Activated T-helper 2 cell treated with anti-CD3 and anti-CD28 coated beads, Interferon-gamma antibody, Interleukin-2, Interleukin-4, amounts not matched to agents 10 μg/mL and 5 μg/mL and 100 μg/mL, durations not matched to agents 14 hours and 24 hours and 36 hours (primary cell): ENCODE data around the gene KIAA0753. TPM values are rescaled to one million over a fixed set of nuclear protein-coding genes. Genes with fewer than 3 reads are reported as not detected.
"Not testable (repeated sequence)": the region's sequence is repeated elsewhere in the genome, so short reads cannot be mapped to it uniquely, and the experiment has no call there.

Source experiments
- DNase-seq: peaks from one replicate; pipeline ENCODE4 v3.0.0; 2021; ENCODE audit warnings: low spot score
- H3K27ac Mint-ChIP-seq: one replicate; pipeline ENCODE4 v1.8.0; 2021; ENCODE audit warnings: mixed read lengths
- H3K27me3 Mint-ChIP-seq: one replicate; pipeline ENCODE4 v1.8.0; 2021; ENCODE audit warnings: low read depth, mixed read lengths
- H3K36me3 Mint-ChIP-seq: one replicate; pipeline ENCODE4 v1.8.0; 2021; ENCODE audit warnings: low read depth, mixed read lengths
- H3K4me1 Mint-ChIP-seq: one replicate; pipeline ENCODE4 v1.8.0; 2021; ENCODE audit warnings: low read depth, mixed read lengths
- H3K4me3 Mint-ChIP-seq: one replicate; pipeline ENCODE4 v1.8.0; 2021; ENCODE audit warnings: low read depth, mild to moderate bottlenecking, moderate library complexity, mixed read lengths
- H3K9me3 Mint-ChIP-seq: one replicate; pipeline ENCODE4 v1.8.0; 2021; ENCODE audit warnings: mixed read lengths
- intact Hi-C: fragments of 100-400 bp; cut with micrococcal nuclease; formaldehyde crosslinking; loops from one replicate; pipeline ENCODE4 v1.15.1; 2023
- total RNA-seq: library from RNA; stranded (reverse); gene quantifications from 2 replicates; pipeline ENCODE4 v1.2.3, GENCODE V29; 2022

KIAA0753 gene
- total RNA-seq, 1 donor from 2014 or later: 24.7 TPM

DNA sequence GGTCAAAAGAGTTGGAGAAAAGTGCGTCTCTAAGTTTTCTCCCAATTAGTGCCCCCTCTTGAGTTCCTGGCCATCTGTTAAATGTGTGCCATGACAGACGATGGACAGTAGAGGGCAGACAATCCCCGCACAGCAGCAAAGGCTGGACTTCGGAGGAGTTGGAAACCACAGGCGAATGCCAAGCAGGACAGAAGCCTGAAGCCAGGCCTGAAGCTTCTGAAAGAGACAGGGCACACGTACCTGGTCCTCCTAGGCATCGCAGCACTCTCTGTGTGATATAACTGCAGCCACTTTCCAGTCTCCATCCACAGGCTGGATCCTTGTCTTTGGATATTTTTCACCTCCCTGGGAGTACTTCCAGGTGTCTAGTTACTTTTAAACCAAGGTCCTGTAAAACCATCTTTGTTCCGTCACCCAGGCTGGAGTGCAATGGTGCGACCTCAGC, 25.6 kb upstream of the KIAA0753 start:
- Mint-ChIP-seq H3K9me3 (no peaks in the 10 kb centered on the region), H3K36me3 (no peaks in the 10 kb centered on the region), H3K27ac (no peak overlapping the region), H3K4me3 (no peak overlapping the region), H3K4me1 (peaks cover 14% of the 10 kb centered on the region), H3K27me3 (peaks cover 24% of the 10 kb centered on the region)
- intact Hi-C loops: loop anchor here (5.0 to 10.0 kb wide), 2 partner anchors 176 to 229 kb away; no protein-coding TSS in a partner anchor
- no peak for DNase-seq

DNA sequence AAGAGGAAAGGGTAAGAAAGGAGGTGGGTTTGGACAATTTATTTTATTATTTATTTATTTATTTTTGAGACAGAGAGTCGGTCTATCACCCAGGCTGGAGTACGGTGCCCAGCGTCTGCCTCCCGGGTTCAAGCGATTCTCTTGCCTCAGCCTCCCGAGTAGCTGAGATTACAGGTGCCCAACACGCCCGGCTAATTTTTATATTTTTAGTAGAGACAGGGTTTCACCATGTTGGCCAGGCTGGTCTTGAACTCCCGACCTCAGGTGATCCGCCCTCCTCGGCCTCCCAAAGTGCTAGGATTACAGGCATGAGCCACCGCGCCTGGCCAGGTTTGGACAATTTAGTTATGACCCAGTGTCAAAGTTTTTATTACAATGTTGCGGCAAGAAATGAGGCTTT, 22.7 kb upstream of the KIAA0753 start:
- not testable (repeated sequence) for H3K9me3 Mint-ChIP-seq, H3K36me3 Mint-ChIP-seq, H3K27ac Mint-ChIP-seq, DNase-seq, H3K4me3 Mint-ChIP-seq
- peaks cover 34% of the 10 kb centered on the region for H3K27me3 Mint-ChIP-seq
- H3K4me1 Mint-ChIP-seq: peaks cover 27% of the 10 kb centered on the region
- intact Hi-C loops: loop anchor here (5.0 to 10.0 kb wide), 2 partner anchors 86 to 232 kb away; no protein-coding TSS in a partner anchor

DNA sequence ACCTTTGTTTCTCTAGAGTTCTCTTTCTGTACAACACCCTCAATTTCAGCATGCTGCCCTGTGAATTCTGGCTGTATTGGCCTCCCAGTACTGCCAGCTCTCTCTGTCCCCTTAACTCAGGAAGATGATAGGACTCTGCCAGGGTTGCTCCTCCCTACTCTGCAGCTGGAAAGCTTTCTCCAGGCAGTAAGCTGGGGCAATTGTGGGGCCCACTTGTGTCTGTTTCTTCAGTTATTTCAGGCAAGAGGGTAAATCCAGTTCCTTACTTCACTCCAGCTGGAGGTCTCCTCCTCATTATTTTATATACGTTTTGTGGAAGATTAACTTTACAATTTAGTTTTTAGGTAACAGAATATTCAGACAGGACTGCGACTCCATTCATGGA, 20.9 kb upstream of the KIAA0753 start:
- no peak overlapping the region for H3K4me3 Mint-ChIP-seq
- H3K27ac Mint-ChIP-seq: no peak overlapping the region
- no peak for DNase-seq
- peaks cover 32% of the 10 kb centered on the region for H3K27me3 Mint-ChIP-seq
- intact Hi-C loops: loop anchor here (5.0 to 10.0 kb wide), 2 partner anchors 84 to 233 kb away; no protein-coding TSS in a partner anchor
- H3K9me3 Mint-ChIP-seq: no peaks in the 10 kb centered on the region
- H3K36me3 Mint-ChIP-seq: peaks cover 3% of the 10 kb centered on the region
- H3K4me1 Mint-ChIP-seq: peaks cover 29% of the 10 kb centered on the region

DNA sequence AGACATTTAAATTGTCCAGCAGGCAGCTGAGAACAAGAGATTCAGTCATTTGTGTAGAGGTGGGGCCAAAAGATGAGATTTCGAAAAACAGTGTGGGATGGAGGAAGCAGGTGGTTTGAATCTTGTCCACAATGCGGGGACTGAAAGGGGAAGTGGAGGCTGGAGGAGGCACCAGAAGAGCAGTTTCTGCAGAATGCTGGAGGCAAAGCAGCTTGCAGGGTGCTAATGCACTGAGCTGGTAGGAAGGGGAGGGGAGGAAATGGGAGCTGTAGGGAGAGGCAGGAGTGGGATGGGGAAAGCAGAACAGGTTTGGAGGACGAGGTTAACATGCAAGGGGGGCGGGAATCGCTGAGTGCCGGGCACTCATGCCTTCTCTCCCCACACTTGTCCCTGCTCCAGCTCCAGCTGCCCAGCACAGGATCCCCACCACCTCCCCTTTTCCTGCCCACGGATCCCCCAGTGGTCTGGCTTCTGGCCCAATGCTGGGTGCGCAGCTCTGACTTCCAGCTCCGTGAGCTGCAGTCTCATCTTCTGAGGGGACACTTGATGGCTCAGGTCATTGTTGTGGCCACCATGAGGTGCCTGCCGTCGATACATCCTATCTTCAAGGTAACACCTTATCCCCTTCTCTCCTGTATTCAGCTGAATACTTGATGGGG, 20.4 kb upstream of the KIAA0753 start:
- H3K27ac Mint-ChIP-seq: no peak overlapping the region
- H3K9me3 Mint-ChIP-seq: no peaks in the 10 kb centered on the region
- H3K4me1 Mint-ChIP-seq: peaks cover 29% of the 10 kb centered on the region
- H3K36me3 Mint-ChIP-seq: peaks cover 3% of the 10 kb centered on the region
- no peak for DNase-seq
- H3K4me3 Mint-ChIP-seq: peak overlapping the region; percentile 2
- peaks cover 36% of the 10 kb centered on the region for H3K27me3 Mint-ChIP-seq
- intact Hi-C loops: loop anchor here (5.0 to 10.0 kb wide), 2 partner anchors 84 to 234 kb away; no protein-coding TSS in a partner anchor

DNA sequence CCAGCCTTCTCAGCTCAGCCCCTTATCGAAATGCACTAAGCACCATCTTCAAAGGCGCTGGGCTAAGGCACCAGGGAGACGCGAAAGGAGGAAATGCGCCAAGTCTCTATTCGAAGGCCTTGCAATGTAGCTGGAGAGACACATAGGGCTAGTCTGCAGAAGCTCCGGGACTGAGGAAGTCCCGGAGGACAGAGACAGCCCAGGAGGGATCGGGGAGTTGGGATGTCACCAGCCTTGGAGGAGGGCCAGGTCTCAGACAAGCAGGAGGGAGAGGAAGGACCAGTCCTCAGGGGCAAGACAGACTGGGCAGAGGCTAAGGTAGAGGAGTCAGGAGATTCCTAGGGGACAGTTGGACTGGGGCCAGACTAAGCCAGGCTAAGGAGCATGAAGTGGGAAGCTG, 19.6 kb upstream of the KIAA0753 start:
- no peak for DNase-seq
- H3K36me3 Mint-ChIP-seq: peaks cover 3% of the 10 kb centered on the region
- intact Hi-C loops: loop anchor here (5.0 to 10.0 kb wide), 2 partner anchors 83 to 235 kb away; no protein-coding TSS in a partner anchor
- H3K27me3 Mint-ChIP-seq: peaks cover 42% of the 10 kb centered on the region
- no peak overlapping the region for H3K4me3 Mint-ChIP-seq
- peaks cover 35% of the 10 kb centered on the region for H3K4me1 Mint-ChIP-seq
- H3K9me3 Mint-ChIP-seq: no peaks in the 10 kb centered on the region
- H3K27ac Mint-ChIP-seq: no peak overlapping the region

DNA sequence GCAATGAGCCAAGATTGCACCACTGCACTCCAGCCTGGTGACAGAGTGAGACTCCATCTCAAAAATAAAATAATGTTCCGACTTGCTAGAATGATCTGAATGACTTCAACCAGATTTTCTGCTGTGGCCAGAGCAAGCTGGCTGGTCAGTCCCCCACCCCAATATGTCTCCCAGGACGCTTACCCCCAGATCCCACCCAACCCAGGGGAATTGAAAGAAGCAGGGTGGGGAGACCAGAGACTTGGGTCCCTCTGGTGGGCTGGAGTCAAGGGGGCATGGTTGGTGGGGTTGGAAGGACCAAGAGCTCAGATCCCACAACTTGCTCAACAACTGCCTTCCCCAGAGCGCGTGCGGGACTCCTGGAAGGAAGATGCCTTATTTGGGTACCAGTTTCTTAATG, 17.9 kb upstream of the KIAA0753 start:
- peaks cover 43% of the 10 kb centered on the region for H3K4me1 Mint-ChIP-seq
- DNase-seq, H3K9me3 Mint-ChIP-seq, H3K4me3 Mint-ChIP-seq, H3K36me3 Mint-ChIP-seq, H3K27ac Mint-ChIP-seq: not testable (repeated sequence)
- intact Hi-C loops: loop anchor here (10.0 kb wide), 1 partner anchor 96 kb away; the partner anchor contains the start of gene XAF1
- H3K27me3 Mint-ChIP-seq: peaks cover 52% of the 10 kb centered on the region

DNA sequence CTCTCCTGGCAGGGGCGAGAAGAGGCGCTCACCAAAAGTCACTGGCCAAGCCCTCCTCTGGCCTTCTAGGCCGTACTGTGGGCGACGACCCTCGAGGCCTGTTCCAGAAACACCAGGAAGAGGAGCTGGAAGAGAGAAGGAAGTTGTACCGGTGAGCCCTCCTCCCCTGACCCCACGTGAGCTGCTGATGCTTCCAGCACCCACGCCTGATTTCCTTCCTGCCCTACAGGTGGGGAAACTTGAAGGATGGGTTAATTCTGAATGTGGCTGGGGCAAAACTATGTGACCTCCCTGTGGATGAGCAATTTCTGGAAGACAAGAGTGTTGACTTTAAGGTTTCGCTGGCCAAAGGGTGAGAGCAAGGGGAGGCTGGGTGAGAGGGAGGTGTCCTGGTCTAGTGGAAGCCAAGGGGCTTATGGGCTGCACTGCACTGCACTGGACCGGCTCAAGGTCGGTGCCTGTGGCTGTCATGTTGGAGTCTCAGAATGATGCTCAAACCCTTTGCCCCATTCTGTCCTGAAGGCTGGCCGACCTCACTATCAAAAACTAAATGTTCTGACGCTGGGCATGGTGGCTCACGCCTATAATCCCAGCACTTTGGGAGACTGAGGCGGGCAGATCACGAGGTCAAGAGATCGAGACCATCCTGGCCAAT, 17.2 kb upstream of the KIAA0753 start:
- Mint-ChIP-seq H3K27ac (no peak overlapping the region), H3K4me1 (peaks cover 45% of the 10 kb centered on the region)
- intact Hi-C loops: loop anchor here (10.0 kb wide), 1 partner anchor 97 kb away; the partner anchor contains the start of gene XAF1

DNA sequence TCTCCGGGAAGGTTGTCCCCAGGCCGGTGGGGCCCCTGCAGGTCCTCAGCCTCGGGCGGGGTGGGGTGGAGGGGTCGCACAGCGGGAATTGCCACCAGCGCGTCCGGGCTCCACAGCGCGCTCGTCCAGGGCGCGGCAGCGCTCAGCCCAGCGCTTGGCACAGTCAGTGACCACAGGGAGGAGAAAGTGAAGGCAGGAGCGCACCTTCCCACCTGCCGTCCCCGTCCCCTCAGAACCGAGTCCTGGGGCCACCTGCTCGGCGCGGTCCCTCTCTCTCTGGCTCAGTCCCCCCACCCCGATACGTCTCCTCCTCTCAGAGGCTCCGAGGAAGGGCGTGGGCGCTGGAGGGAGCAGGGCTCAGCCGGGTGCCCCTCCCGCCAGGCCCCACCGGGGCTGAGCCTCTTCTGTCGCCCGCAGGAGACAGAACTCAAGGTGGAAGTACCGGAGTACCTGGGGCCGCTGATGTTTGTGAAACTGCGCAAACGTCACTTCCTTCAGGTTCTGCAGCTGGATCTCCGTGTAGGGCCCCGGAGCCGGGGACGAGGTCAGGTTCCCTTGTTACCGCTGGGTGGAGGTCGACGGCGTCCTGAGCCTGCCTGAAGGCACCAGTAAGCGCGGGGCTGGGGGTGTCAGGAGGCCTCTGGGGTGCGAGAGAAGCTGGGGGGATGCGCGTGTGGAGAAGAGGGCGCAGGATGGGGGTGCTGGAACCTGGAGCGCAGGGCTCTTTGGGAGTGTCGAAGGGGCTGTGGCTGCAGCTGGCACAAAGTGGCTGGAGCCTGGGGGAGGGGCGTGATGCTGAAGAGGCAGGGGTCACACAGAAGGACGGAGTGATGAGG, 16.5 kb upstream of the KIAA0753 start:
- not testable (repeated sequence) for H3K36me3 Mint-ChIP-seq, H3K9me3 Mint-ChIP-seq, H3K27ac Mint-ChIP-seq
- H3K4me3 Mint-ChIP-seq: peak overlapping the region; percentile 77
- intact Hi-C loops: loop anchor here (10.0 kb wide), 1 partner anchor 98 kb away; the partner anchor contains the start of gene XAF1
- peaks cover 50% of the 10 kb centered on the region for H3K4me1 Mint-ChIP-seq
- peak; percentile 54 for DNase-seq
- H3K27me3 Mint-ChIP-seq: peaks cover 45% of the 10 kb centered on the region

More for the DNA sequence above, 17.2 kb upstream of the KIAA0753 start:
- Mint-ChIP-seq H3K9me3 (no peaks in the 10 kb centered on the region), H3K27me3 (peaks cover 52% of the 10 kb centered on the region), H3K4me3 (peak overlapping the region; percentile 77), H3K36me3 (peaks cover 6% of the 10 kb centered on the region)
- no peak for DNase-seq

DNA sequence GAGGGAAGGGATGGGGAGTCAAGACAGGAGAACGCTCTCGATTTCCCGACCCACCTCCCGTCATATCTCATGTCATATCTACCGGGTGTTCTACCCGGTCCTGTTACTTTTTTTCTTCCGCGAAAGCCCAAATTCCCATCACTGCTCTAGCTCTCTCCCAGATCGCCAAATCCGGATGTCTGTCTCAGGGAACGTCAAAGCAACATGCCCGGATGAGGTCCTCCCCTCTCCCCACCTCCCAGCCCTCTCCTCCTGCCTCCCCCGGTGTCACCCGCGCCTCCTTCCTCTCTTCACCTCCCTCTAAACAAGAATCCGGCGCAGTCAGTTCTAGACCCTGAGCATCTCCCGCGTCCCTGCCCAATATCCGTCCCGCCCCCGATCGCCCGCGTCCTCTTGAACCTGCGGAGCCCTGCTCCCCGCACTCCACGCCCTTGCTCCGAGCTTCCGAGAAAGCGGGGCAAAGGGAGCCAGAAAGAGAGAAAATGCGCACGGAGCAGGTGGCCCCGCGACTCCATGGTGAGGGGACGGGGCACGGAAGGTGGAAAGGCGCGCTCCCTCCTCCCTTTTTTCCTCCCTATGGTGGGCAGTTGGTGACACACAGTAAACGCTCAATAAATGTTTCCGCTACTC, 15.3 kb upstream of the KIAA0753 start:
- H3K4me3 Mint-ChIP-seq: peak overlapping the region; percentile 76
- H3K9me3 Mint-ChIP-seq, DNase-seq, H3K27ac Mint-ChIP-seq, H3K36me3 Mint-ChIP-seq: not testable (repeated sequence)
- H3K27me3 Mint-ChIP-seq: peaks cover 41% of the 10 kb centered on the region
- H3K4me1 Mint-ChIP-seq: peaks cover 41% of the 10 kb centered on the region
- intact Hi-C loops: loop anchor here (10.0 kb wide), 1 partner anchor 99 kb away; the partner anchor contains the start of gene XAF1

DNA sequence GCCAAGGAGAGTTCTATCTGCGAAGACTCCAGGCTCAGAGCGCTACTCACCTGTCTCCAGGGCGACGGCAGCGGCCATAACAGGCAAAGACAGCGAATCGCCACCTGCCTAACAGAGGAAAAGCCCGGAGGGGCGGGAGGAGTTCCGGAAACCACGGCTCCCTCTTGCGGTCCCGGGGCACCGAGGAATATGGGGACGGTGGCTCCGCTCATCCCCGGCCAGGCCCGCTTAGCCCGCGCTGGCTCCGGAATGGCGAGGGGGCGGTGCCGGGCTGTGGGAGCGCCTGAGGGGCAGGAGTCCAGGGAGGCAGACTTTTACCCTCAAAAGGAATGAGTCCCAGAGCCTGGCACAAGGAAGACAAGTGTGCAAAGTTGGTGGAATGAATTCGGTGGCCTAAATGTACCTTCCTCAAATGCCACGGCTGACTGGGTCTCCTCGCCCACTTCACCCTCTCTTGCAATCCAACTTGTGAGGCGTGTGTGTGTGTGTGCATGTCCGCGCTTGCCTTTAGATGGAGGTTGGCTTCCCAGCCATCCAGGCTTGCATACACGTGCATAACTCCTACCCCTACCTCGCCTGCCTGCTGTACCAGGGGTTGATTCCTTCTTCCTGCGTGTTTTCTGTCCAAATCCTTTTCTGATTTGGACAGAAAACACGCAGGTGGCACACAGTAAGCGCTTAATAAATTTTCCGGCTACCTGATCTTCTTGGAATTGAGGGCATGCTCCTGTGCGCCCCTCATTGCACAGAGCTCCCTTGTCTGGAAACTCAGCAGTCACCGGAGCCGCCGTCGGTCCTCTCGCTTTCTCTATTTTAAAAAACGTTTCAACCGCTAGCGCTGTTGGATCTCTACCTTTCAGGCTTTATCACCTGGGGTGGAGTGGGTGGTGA, 14.6 kb upstream of the KIAA0753 start:
- intact Hi-C loops: loop anchor here (10.0 kb wide), 1 partner anchor 100 kb away; the partner anchor contains the start of gene XAF1
- no peak for DNase-seq
- peaks cover 8% of the 10 kb centered on the region for H3K36me3 Mint-ChIP-seq
- H3K4me3 Mint-ChIP-seq: peak overlapping the region; percentile 76
- peaks cover 39% of the 10 kb centered on the region for H3K4me1 Mint-ChIP-seq
- H3K27me3 Mint-ChIP-seq: peaks cover 34% of the 10 kb centered on the region
- no peaks in the 10 kb centered on the region for H3K9me3 Mint-ChIP-seq
- no peak overlapping the region for H3K27ac Mint-ChIP-seq

DNA sequence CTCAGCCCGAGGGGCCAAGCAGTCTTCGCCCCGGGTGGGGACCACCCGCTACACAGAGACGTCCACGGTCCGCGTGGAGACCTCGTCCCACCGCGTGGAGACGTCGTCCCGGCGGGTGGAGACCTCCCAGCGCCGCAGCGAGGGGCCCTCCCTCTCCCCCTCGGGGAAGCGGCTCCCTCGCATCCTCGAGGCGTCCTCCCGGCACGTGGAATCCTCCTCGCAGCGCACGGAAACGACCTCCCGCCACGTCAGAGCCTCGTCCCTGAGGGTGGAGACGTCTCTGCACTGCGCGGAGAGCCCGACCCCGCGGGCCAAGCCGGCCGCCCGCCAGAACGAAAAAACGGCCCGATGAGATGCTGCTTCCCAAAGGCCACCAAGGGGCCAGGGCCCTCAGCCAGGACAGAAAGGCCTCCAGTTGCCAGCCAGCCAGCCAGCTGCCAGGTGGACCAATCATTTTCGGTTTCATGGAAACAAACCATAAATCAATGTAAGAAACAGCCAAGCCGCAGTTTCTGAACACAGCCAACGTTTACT, 11.5 kb upstream of the KIAA0753 start:
- Mint-ChIP-seq H3K36me3 (peaks cover 30% of the 10 kb centered on the region), H3K4me1 (peaks cover 49% of the 10 kb centered on the region)

More for the DNA sequence above, 11.5 kb upstream of the KIAA0753 start:
- Mint-ChIP-seq H3K27ac (no peak overlapping the region), H3K4me3 (peak overlapping the region; percentile 45), H3K9me3 (no peaks in the 10 kb centered on the region), H3K27me3 (peaks cover 25% of the 10 kb centered on the region)
- DNase-seq: no peak
- intact Hi-C loops: loop anchor here (1.0 to 10.0 kb wide), 3 partner anchors 12 to 363 kb away; partner anchors contain the start of genes KIAA0753 and XAF1
